Retina (tissue), 1 donor: ENCODE measurements around the gene KDM4D.
A peak's percentile ranks its signal among the peaks of the same experiment; 100 is the strongest.

ENCODE experiments used
- DNase-seq: peaks from one replicate; pipeline ENCODE4 v3.0.0-alpha.2; 2016

Gene KDM4D

GRCh38 chr11:95037356-95038035, 64.0 kb downstream of the KDM4D start:
- peak; percentile 65 for DNase-seq

DNA sequence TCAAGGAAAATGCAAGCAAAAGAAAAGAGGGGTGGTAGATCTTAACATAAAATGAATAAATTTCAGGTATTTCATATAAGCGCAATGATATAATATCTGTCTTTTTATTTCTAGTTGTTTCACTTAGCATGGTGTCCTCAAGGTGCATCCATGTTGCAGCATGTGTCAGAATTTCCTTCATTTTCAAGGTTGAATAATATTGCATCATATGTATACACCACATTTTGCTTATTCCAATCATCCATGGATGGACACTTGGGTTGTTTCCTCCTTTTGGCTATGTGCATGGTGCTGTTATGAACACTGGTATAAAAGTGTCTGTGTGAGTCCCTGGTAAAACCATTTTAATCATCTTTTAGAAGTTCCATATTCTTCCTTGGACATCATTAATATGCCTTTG, 68.7 kb downstream of the KDM4D start:
- DNase-seq, result no peak

- no peak for DNase-seq
Measured at GRCh38 chr11:95042906-95043305, 69.4 kb downstream of the KDM4D start.

- DNase-seq, result no peak
Measured at GRCh38 chr11:95044010-95044409, 70.5 kb downstream of the KDM4D start.

- no peak for DNase-seq
Measured at GRCh38 chr11:95045812-95046211, 72.3 kb downstream of the KDM4D start.
